ENCODE data around the gene DOK5.

DOK5 gene

DNA sequence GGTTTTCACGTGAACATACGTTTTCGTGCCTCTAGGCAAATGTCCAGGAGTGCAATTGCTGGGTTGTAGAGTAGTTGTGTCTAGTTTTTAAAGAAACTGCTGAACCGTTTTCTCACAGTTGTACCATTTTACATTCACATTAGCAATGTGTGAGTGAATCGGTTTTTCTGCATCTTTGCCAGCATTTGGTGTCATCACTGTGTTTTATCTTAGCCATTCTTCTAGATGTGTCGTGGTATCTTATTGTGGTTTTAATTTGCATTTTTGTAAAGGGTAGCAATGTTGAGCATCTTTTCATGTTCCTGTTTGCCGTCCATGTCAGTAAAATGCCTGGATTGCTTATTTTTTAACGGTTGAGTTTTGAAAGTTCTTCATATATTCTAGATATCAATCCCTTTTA is 10.2 kb downstream of the DOK5 start:
- no peaks in the 10 kb centered on the region for H3K27me3 ChIP-seq (ENCODE audit: control insufficient read depth, insufficient read depth, low read length)
- no peaks in the 10 kb centered on the region for H3K36me3 ChIP-seq (ENCODE audit: control insufficient read depth, insufficient read depth, low read length)
- no peaks in the 10 kb centered on the region for H3K9me3 ChIP-seq (ENCODE audit: control insufficient read depth, insufficient read depth, low read length)
- no peak overlapping the region for H3K4me3 ChIP-seq (ENCODE audit: low read depth, low read length)
- peaks cover 5% of the 10 kb centered on the region; the same call in 1 of the 2 replicates for H3K4me1 ChIP-seq (ENCODE audit: control insufficient read depth, insufficient read depth, low read length)
- no peak overlapping the region for H3K9ac ChIP-seq (ENCODE audit: low read depth, low read length)
- H3K27ac ChIP-seq (ENCODE audit: low read depth, low read length) = no peak overlapping the region

DNA sequence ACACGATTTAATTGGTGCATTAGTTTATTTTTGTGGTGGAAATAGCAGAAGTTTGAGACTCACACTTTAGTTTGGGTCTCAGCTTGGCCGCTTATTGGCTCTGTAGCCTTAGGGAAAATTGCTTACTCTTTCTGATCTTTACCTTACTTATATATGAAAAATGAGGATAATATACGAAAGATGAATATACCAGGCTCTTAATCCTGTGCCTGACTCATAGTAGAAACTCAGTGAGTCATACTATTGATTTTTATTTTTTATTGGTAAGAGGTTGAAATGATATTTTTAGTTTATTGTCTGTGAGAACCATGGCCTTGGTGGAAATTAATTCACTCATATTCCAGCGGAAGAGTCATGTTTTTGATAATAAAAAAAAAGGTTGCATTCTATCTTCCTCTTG is 11.2 kb downstream of the DOK5 start:
- H3K27me3 ChIP-seq (ENCODE audit: control insufficient read depth, insufficient read depth, low read length) = no peaks in the 10 kb centered on the region
- H3K4me1 ChIP-seq (ENCODE audit: control insufficient read depth, insufficient read depth, low read length) = peaks cover 5% of the 10 kb centered on the region; the same call in 1 of the 2 replicates
- H3K9me3 ChIP-seq (ENCODE audit: control insufficient read depth, insufficient read depth, low read length) = no peaks in the 10 kb centered on the region
- H3K9ac ChIP-seq (ENCODE audit: low read depth, low read length) = no peak overlapping the region
- no peak overlapping the region for H3K27ac ChIP-seq (ENCODE audit: low read depth, low read length)
- no peak overlapping the region for H3K4me3 ChIP-seq (ENCODE audit: low read depth, low read length)
- H3K36me3 ChIP-seq (ENCODE audit: control insufficient read depth, insufficient read depth, low read length) = no peaks in the 10 kb centered on the region

- H3K4me3 ChIP-seq (ENCODE audit: low read depth, low read length) = no peak overlapping the region
- no peaks in the 10 kb centered on the region for H3K36me3 ChIP-seq (ENCODE audit: control insufficient read depth, insufficient read depth, low read length)
- no peak overlapping the region for H3K9ac ChIP-seq (ENCODE audit: low read depth, low read length)
- H3K27ac ChIP-seq (ENCODE audit: low read depth, low read length) = no peak overlapping the region
- no peaks in the 10 kb centered on the region for H3K9me3 ChIP-seq (ENCODE audit: control insufficient read depth, insufficient read depth, low read length)
- no peaks in the 10 kb centered on the region for H3K27me3 ChIP-seq (ENCODE audit: control insufficient read depth, insufficient read depth, low read length)
- H3K4me1 ChIP-seq (ENCODE audit: control insufficient read depth, insufficient read depth, low read length) = no peaks in the 10 kb centered on the region
Observed at GRCh38 chr20:54488442-54488841, 13.0 kb downstream of the DOK5 start.

GRCh38 chr20:54491506-54491905 is 16.1 kb downstream of the DOK5 start:
- no peaks in the 10 kb centered on the region for H3K27me3 ChIP-seq (ENCODE audit: control insufficient read depth, insufficient read depth, low read length)
- H3K9me3 ChIP-seq (ENCODE audit: control insufficient read depth, insufficient read depth, low read length) = no peaks in the 10 kb centered on the region
- no peaks in the 10 kb centered on the region for H3K36me3 ChIP-seq (ENCODE audit: control insufficient read depth, insufficient read depth, low read length)
- H3K4me3 ChIP-seq (ENCODE audit: low read depth, low read length) = no peak overlapping the region
- no peaks in the 10 kb centered on the region for H3K4me1 ChIP-seq (ENCODE audit: control insufficient read depth, insufficient read depth, low read length)
- no peak overlapping the region for H3K9ac ChIP-seq (ENCODE audit: low read depth, low read length)
- no peak overlapping the region for H3K27ac ChIP-seq (ENCODE audit: low read depth, low read length)

GRCh38 chr20:54494303-54495006 is 19.1 kb downstream of the DOK5 start:
- Histone ChIP-seq H3K36me3 (ENCODE audit: control insufficient read depth, insufficient read depth, low read length) (no peaks in the 10 kb centered on the region), H3K27ac (ENCODE audit: low read depth, low read length) (no peak overlapping the region), H3K9me3 (ENCODE audit: control insufficient read depth, insufficient read depth, low read length) (no peaks in the 10 kb centered on the region), H3K4me3 (ENCODE audit: low read depth, low read length) (no peak overlapping the region), H3K9ac (ENCODE audit: low read depth, low read length) (no peak overlapping the region), H3K4me1 (ENCODE audit: control insufficient read depth, insufficient read depth, low read length) (no peaks in the 10 kb centered on the region), H3K27me3 (ENCODE audit: control insufficient read depth, insufficient read depth, low read length) (no peaks in the 10 kb centered on the region)

DNA sequence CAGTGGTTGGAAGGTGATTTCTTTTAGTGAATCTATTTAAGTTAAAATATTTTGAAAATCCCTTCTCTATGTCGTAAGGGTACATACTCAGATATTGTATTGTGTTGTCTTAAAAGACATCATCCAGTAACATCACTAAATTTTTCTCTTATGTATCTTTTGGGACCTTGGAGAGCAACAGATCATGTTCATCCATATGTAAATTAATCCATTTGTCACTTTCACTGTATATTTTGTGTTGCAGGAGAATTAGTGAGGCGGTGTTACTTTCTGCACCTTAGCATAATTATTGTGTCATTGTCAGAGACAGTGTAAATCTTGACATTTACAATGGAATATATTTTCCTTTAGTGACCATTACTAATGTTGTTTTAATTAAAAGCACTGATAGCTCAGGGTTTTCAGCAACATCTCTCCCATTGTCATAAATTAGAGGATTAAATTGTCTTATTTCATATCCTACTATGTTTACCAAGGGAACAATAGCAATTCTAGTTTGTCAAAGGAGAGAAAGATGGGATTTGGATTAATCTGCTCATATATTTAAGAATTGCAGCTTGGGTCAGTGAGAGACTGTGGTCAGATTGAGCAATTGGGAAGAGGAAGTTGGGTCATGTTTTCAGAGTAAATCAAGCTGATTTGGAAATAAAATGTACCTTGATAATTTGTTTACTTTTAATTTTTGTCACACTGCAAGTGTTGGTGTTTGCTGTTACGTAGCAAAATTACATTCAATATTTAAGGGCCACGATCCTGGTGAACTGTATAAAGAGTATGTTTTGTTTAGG is 22.7 kb downstream of the DOK5 start:
- Histone ChIP-seq H3K9ac (ENCODE audit: low read depth, low read length) (no peak overlapping the region), H3K27me3 (ENCODE audit: control insufficient read depth, insufficient read depth, low read length) (no peaks in the 10 kb centered on the region), H3K27ac (ENCODE audit: low read depth, low read length) (no peak overlapping the region), H3K4me1 (ENCODE audit: control insufficient read depth, insufficient read depth, low read length) (no peaks in the 10 kb centered on the region), H3K4me3 (ENCODE audit: low read depth, low read length) (no peak overlapping the region), H3K36me3 (ENCODE audit: control insufficient read depth, insufficient read depth, low read length) (no peaks in the 10 kb centered on the region), H3K9me3 (ENCODE audit: control insufficient read depth, insufficient read depth, low read length) (no peaks in the 10 kb centered on the region)

DNA sequence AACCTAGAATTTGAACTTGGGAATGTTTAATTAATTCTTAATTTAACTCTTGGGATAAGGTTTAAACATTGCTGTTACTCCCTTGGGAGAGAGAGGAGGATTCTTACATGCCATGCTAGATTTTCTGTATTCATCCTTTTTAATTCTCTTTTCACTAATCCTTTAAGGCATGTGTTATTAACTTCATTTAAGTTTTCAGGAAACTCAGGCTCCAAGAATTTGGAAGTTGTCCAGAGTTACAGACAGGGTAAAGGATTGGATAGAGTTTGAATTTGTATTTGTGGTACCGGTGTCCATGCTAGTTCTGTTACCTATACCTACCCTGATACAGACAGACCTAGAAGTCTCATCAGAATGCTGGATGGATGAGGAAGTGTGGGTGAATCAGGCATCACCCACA is 23.7 kb downstream of the DOK5 start:
- Histone ChIP-seq H3K9me3 (ENCODE audit: control insufficient read depth, insufficient read depth, low read length) (no peaks in the 10 kb centered on the region), H3K4me3 (ENCODE audit: low read depth, low read length) (no peak overlapping the region), H3K4me1 (ENCODE audit: control insufficient read depth, insufficient read depth, low read length) (no peaks in the 10 kb centered on the region), H3K9ac (ENCODE audit: low read depth, low read length) (no peak overlapping the region), H3K27ac (ENCODE audit: low read depth, low read length) (no peak overlapping the region), H3K27me3 (ENCODE audit: control insufficient read depth, insufficient read depth, low read length) (no peaks in the 10 kb centered on the region), H3K36me3 (ENCODE audit: control insufficient read depth, insufficient read depth, low read length) (no peaks in the 10 kb centered on the region)

- Histone ChIP-seq H3K27me3 (ENCODE audit: control insufficient read depth, insufficient read depth, low read length) (no peaks in the 10 kb centered on the region), H3K27ac (ENCODE audit: low read depth, low read length) (no peak overlapping the region)
Observed at GRCh38 chr20:54502179-54502578, 26.8 kb downstream of the DOK5 start.

GRCh38 chr20:54506643-54507042 is 31.2 kb downstream of the DOK5 start:
- Histone ChIP-seq H3K9ac (ENCODE audit: low read depth, low read length) (no peak overlapping the region), H3K36me3 (ENCODE audit: control insufficient read depth, insufficient read depth, low read length) (no peaks in the 10 kb centered on the region), H3K27ac (ENCODE audit: low read depth, low read length) (no peak overlapping the region), H3K9me3 (ENCODE audit: control insufficient read depth, insufficient read depth, low read length) (no peaks in the 10 kb centered on the region), H3K4me1 (ENCODE audit: control insufficient read depth, insufficient read depth, low read length) (peaks cover 16% of the 10 kb centered on the region), H3K27me3 (ENCODE audit: control insufficient read depth, insufficient read depth, low read length) (no peaks in the 10 kb centered on the region), H3K4me3 (ENCODE audit: low read depth, low read length) (no peak overlapping the region)

More at GRCh38 chr20:54502179-54502578, 26.8 kb downstream of the DOK5 start:
- Histone ChIP-seq H3K4me3 (ENCODE audit: low read depth, low read length) (no peak overlapping the region), H3K9me3 (ENCODE audit: control insufficient read depth, insufficient read depth, low read length) (no peaks in the 10 kb centered on the region), H3K9ac (ENCODE audit: low read depth, low read length) (no peak overlapping the region), H3K4me1 (ENCODE audit: control insufficient read depth, insufficient read depth, low read length) (no peaks in the 10 kb centered on the region), H3K36me3 (ENCODE audit: control insufficient read depth, insufficient read depth, low read length) (no peaks in the 10 kb centered on the region)

GRCh38 chr20:54510541-54511129 is 35.2 kb downstream of the DOK5 start:
- Histone ChIP-seq H3K4me1 (ENCODE audit: control insufficient read depth, insufficient read depth, low read length) (peaks cover 31% of the 10 kb centered on the region), H3K4me3 (ENCODE audit: low read depth, low read length) (no peak overlapping the region), H3K36me3 (ENCODE audit: control insufficient read depth, insufficient read depth, low read length) (no peaks in the 10 kb centered on the region), H3K9ac (ENCODE audit: low read depth, low read length) (no peak overlapping the region), H3K27me3 (ENCODE audit: control insufficient read depth, insufficient read depth, low read length) (no peaks in the 10 kb centered on the region), H3K27ac (ENCODE audit: low read depth, low read length) (peak overlapping the region; percentile 53), H3K9me3 (ENCODE audit: control insufficient read depth, insufficient read depth, low read length) (no peaks in the 10 kb centered on the region; the same call in 1 of the 2 replicates)

DNA sequence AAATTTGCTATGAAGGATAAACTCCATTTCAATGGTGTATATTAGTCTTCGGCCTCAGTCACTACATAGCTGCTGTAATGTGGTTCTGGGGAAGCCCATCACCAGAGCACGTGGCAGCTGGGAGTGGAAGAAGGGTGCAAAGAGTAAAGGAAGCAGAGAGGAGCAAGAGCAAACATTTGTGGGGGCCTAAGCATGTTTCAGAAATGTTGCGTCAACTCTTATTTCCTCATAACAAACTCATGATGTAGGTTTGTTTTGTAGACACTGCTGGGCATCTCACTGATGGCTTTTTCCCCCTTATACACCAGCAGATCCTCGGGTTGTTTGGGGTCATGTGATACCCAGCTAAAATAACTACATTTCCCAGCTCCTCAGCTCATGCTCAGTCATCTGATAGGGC is 37.3 kb downstream of the DOK5 start:
- no peak overlapping the region for H3K27ac ChIP-seq (ENCODE audit: low read depth, low read length)
- peaks cover 32% of the 10 kb centered on the region for H3K4me1 ChIP-seq (ENCODE audit: control insufficient read depth, insufficient read depth, low read length)
- H3K36me3 ChIP-seq (ENCODE audit: control insufficient read depth, insufficient read depth, low read length) = no peaks in the 10 kb centered on the region
- H3K27me3 ChIP-seq (ENCODE audit: control insufficient read depth, insufficient read depth, low read length) = no peaks in the 10 kb centered on the region
- H3K9me3 ChIP-seq (ENCODE audit: control insufficient read depth, insufficient read depth, low read length) = no peaks in the 10 kb centered on the region; the same call in 1 of the 2 replicates
- H3K4me3 ChIP-seq (ENCODE audit: low read depth, low read length) = no peak overlapping the region
- no peak overlapping the region for H3K9ac ChIP-seq (ENCODE audit: low read depth, low read length)
